ENCODE measurements around the gene LRSAM1.

- no peak for TF ChIP-seq POLR2A (IDR thresholded peaks at IDR 0.05; ENCODE audit: extremely low read depth, insufficient read length)
- TF ChIP-seq CTCF (IDR thresholded peaks at IDR 0.05; ENCODE audit: low read depth, low read length) = peak; percentile 55
Measured at GRCh38 chr9:127525401-127526188, 74.3 kb downstream of the LRSAM1 start.

Data from NB4 (cell line).